ES-I3 (cell line): ENCODE data around the gene TNKS2.

Experiments used
- H3K36me3 ChIP-seq: 2 replicates; pipeline ENCODE4 v1.6.1; 2013; ENCODE audit warnings: mild to moderate bottlenecking, low read length, control low read depth, moderate library complexity; ENCODE audit not compliant: insufficient read depth
- H3K4me1 ChIP-seq: 2 replicates; pipeline ENCODE4 v1.6.1; 2013; ENCODE audit warnings: mild to moderate bottlenecking, control low read depth, low read length; ENCODE audit not compliant: insufficient read depth
- H3K9ac ChIP-seq: 2 replicates; pipeline ENCODE4 v1.6.1; 2013; ENCODE audit warnings: low read depth, mild to moderate bottlenecking, low read length, moderate library complexity
- H3K9me3 ChIP-seq: 2 replicates; pipeline ENCODE4 v1.6.1; 2013; ENCODE audit warnings: mild to moderate bottlenecking, low read length, moderate library complexity; ENCODE audit not compliant: control insufficient read depth, insufficient read depth

The TNKS2 gene

DNA sequence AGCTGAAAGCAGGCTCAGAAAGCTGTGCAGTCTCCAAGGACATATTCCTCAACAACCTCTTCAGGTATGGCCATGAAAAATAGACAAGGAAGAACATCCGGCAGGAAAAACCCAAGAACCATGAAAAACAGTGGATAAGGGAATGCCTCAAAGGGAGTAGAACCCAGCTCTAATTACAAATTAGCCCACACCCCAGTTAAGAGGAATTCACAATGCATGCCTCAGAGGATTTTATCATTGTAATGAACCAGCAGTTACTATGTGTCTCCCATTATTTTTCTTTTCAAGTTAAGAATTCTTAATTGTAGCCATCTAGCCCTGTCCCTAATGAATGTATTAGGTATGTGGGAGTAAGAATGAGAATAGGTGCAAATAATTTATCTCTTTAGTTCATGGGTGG, 19.7 kb upstream of the TNKS2 start:
- H3K9me3 ChIP-seq: no peaks in the 10 kb centered on the region
- H3K4me1 ChIP-seq: 0 out of 2 replicates have a peak, but pooled peaks cover 2% of the 10 kb centered on the region
- H3K9ac ChIP-seq: no peak overlapping the region
- no peaks in the 10 kb centered on the region for H3K36me3 ChIP-seq

DNA sequence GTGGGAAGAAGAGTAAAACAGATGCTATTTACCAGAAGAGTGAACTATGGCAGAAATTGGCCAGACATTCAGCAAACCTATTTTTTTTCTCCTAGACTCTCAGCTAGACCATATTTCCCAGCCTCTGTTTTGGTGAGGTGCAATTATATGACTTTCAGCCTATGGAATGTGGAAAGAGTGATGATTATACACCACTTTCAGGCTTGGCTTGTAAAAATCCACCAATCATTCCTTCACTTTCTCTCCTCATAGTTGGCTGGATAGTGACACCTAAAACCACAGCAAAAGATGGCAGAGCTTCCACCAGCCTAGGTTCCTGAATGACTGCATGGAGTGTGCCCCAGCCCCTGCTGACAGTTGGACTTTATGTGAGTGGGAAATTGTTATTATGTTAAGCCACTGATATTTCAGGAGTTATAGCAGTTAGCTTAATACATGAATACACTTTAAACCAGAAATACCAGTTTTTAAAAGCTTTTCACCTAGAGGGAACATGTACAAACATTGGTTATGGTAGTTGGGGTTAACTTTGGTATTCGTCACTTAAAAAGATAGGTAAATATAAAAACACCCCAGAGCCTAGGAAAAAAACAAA, 19.1 kb upstream of the TNKS2 start:
- Histone ChIP-seq H3K4me1 (0 out of 2 replicates have a peak, but pooled peaks cover 2% of the 10 kb centered on the region), H3K9ac (no peak overlapping the region), H3K36me3 (no peaks in the 10 kb centered on the region)

DNA sequence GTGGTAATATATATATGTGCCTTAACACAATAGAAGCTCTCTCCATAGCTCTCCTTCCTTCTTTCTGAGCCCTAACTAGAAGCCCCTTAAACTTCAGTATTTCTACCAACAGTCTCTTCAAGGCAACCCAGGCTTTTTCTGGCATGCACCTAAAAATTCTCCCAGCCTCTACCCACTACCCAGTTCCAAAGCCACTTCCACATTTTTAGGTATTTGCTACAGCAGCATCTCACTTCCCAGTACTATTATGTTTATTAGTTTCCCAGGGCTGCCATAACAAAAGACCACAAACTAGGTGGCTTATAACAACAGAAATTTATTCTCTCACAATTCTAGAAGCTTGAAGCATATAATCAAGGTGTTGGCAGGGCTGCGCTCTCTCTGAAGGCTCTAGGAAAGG, 15.7 kb upstream of the TNKS2 start:
- Histone ChIP-seq H3K4me1 (0 out of 2 replicates have a peak, but pooled peaks cover 2% of the 10 kb centered on the region), H3K9me3 (no peaks in the 10 kb centered on the region), H3K9ac (no peak overlapping the region), H3K36me3 (no peaks in the 10 kb centered on the region)

More for the DNA sequence above, 19.1 kb upstream of the TNKS2 start:
- no peaks in the 10 kb centered on the region for H3K9me3 ChIP-seq

DNA sequence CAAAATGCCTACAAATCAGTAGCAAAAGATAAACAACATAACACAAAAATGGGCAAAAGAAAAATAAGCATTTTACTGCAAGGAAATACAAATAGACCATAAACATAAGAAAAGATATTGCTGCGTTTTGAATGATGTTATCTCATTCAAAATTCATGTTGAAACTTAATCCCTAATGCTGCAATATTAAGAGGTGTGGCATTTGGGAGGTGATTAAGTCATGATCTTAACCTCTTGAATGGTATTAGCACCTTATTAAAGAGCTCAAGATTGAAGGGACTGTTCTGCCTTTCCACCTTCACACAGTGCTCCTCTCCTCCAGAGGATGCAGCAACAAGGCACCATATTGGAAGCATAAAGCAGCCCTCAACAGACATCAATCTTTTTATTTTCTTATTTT, 12.4 kb upstream of the TNKS2 start:
- Histone ChIP-seq H3K4me1 (peaks cover 10% of the 10 kb centered on the region), H3K36me3 (no peaks in the 10 kb centered on the region), H3K9me3 (no peaks in the 10 kb centered on the region), H3K9ac (no peak overlapping the region)

DNA sequence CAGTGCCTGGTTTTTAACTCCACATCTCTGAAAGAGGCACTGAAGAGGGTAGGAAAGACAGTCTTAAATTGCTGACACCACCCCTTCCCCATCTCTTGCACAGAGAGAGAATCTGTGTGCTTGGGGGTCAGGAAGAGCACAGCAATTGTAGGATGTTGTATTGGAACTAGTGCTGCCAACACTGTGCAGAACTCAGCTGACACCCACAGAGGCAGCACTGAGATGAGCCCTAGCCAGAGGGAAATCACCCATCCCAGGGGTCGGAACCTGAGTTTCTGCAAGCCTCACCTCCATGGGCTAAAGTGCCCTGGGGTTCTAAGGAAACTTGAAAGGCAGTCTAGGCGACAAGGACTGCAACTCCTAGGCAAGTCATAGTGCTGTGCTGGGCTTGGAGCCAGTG, 11.0 kb upstream of the TNKS2 start:
- Histone ChIP-seq H3K36me3 (no peaks in the 10 kb centered on the region), H3K9me3 (no peaks in the 10 kb centered on the region), H3K4me1 (peaks cover 10% of the 10 kb centered on the region), H3K9ac (no peak overlapping the region)

DNA sequence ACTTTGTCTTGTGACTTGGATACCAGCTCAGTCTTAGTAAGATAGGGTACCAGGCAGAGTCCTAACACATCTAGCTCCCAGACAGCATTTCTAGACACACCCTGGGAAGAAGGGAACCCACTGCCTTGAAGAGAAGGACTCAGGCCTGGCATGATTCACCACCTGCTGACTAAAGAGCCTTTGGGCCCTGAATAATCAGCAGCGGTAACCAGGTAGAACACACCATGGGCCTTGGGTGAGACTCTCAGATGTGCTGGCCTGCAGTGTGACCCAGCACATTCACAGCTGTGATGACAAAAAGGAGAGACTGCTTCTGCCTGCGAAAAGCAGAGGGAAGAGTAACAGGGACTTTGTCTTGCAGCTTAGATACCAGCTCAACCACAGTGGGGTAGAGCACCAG, 10.4 kb upstream of the TNKS2 start:
- Histone ChIP-seq H3K36me3 (no peaks in the 10 kb centered on the region), H3K9ac (no peak overlapping the region), H3K9me3 (no peaks in the 10 kb centered on the region), H3K4me1 (peaks cover 10% of the 10 kb centered on the region)

DNA sequence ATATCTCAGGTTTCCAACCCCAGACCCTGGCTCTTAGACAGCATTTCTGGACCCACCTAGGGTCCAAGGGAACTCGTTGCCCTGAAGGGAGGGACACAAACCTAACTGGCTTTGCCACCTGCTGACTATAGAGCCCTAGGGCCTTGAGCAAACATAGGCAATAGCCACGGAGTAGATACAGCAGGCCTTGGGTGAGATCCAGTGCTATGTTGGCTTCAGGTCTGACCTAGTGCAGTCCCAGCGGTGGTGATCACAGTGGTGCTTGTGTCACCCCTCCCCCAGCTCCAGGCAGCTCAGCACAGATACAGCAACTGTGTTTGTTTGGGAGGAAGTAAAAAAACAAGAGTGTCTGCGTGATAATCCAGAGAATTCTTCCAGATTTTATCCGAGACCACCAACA, 9.7 kb upstream of the TNKS2 start:
- Histone ChIP-seq H3K9ac (no peak overlapping the region), H3K9me3 (no peaks in the 10 kb centered on the region), H3K4me1 (peaks cover 8% of the 10 kb centered on the region), H3K36me3 (no peaks in the 10 kb centered on the region)

DNA sequence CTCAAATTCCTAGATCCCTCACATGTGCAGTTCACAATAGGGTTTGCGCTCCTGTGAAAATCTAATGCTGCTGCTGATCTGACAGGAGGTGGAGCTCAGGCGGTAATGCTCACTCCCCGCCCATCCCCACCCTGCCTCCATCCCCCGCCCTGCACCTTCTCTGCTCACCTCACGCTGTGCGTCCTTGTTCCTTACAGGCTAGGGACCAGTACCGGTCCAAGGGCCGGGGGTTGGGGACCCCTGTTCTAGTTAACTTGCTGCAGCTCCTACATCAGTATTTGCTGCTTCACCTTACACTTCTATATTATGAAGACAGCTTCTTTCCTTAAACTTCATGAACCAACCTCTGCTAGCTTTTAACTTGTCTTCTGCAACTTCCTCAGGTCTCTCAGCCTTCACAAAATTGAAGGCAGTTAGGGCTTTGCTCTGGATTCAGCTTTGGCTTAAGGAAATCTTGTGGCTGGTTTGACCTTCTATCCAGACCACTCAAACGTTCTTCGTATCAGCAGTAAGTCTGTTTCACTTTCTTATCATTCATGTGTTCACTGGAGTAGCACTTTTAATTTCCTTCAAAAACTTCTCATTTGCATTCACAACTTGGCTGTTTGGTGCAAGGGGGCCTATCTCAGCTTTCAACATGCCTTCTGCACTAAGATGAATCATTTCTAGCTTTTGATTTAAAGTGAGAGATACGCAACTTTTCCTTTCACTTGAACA, 1.7 kb upstream of the TNKS2 start:
- Histone ChIP-seq H3K36me3 (no peaks in the 10 kb centered on the region), H3K4me1 (peaks cover 8% of the 10 kb centered on the region), H3K9me3 (no peaks in the 10 kb centered on the region), H3K9ac (peak overlapping the region; percentile 35; the same call in 1 of the 2 replicates)

DNA sequence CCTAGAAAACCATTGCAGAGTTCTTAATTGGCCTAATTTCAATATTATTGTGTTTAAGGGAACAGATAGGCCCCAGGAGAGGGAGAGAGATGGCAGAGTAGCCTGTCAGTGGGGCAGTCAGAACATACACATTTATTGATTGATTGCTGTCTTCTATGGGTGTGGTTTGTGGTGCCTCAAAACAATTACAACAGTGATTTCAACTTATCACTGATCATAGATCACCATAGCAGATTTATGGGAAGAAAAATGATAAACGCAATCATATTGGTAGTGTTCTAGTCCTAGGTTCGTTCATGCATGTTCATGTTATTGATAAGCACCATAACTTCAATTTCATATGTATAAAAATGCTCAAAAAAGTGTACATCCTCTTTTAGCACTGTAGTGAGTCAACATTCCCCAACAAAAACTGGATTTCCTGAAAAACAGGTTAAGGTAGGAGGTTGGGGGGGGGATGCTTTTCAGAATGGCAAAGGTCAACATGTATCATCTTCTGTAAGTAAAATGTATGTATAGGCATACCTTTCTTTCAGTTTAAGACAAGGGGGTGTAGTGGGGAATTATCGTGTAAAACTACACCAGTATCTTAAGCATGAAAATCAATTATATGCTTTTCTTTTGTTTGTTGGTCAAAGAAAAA, 1.1 kb upstream of the TNKS2 start:
- peaks cover 8% of the 10 kb centered on the region for H3K4me1 ChIP-seq
- no peaks in the 10 kb centered on the region for H3K36me3 ChIP-seq
- peak overlapping the region; percentile 80 for H3K9ac ChIP-seq
- no peaks in the 10 kb centered on the region for H3K9me3 ChIP-seq

DNA sequence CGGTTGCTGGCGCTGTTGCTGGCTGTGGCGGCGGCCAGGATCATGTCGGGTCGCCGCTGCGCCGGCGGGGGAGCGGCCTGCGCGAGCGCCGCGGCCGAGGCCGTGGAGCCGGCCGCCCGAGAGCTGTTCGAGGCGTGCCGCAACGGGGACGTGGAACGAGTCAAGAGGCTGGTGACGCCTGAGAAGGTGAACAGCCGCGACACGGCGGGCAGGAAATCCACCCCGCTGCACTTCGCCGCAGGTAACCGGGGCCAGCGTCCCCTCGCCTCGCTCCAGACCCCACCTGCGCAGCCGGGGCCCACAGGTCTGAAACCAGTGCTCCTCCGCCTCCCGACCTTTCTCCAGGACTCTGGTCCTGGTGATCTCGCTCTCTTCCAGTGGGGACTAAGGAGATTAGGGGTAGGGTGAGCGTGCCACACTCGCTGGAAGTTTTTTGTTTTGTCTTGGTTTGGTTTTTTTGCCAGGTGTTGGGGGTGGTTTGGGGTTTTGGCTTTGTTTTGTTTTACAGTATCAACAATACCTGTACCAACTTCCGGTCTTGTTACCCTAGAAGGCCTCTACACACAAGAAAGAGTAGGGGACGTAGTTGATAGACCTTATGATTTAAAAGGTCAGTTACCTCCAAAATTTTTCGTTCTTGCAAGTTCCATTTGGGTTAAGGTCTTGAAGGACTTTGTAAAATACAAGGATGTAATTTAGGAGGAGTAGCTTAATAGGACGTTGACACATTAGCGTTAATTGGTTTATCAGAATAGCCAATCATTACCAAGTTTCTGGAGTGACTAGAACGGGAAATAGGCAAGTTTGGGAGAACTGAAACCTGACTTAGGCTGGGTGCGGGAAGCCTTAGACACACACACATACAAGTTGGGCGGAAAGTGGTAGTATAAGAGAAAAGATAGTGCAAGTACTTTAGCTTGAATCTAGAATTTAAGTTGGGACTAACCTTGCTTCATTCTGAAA, 704 bp downstream of the TNKS2 start:
- Histone ChIP-seq H3K4me1 (peaks cover 8% of the 10 kb centered on the region), H3K36me3 (no peaks in the 10 kb centered on the region), H3K9ac (peak overlapping the region; percentile 80), H3K9me3 (no peaks in the 10 kb centered on the region)

DNA sequence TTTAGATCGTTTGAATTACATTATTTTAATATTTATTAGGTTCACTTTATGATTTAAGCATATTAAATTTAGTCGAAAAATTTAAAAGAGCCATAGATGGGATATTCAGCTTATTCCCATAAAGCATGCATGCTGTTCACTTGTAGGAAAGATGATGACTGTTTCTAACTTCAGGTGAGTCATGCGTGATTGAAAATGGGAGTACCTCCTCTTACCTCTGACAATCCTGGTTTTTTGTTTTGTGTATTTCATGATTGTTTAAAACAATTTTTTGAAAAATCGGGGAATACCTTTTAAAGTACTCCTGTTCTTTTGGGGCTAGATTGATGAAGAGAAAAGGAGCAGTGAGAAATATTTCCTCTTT, 1.4 kb downstream of the TNKS2 start:
- H3K36me3 ChIP-seq: no peaks in the 10 kb centered on the region
- peaks cover 8% of the 10 kb centered on the region for H3K4me1 ChIP-seq
- peak overlapping the region; percentile 80 for H3K9ac ChIP-seq
- no peaks in the 10 kb centered on the region for H3K9me3 ChIP-seq

DNA sequence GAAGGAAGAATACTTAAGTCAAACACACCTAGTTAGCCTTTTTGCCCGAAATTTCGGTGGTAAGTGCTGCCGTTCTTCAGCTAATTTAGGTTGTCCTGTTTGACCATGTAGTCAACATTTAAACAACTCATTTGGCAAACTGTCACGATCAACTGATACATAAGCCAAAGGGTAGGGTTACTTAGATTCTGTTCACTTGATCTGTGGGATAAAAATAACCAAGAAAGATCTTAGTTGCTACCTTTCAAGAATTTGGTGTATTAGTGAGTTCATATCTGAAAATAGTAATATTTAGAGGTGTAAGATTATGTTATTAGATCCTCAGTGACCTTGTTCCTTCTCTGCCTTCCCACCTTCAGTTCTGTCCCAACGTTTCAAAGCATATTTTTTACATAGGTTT, 2.0 kb downstream of the TNKS2 start:
- Histone ChIP-seq H3K4me1 (peaks cover 8% of the 10 kb centered on the region), H3K9ac (peak overlapping the region; percentile 80), H3K9me3 (no peaks in the 10 kb centered on the region), H3K36me3 (no peaks in the 10 kb centered on the region)

DNA sequence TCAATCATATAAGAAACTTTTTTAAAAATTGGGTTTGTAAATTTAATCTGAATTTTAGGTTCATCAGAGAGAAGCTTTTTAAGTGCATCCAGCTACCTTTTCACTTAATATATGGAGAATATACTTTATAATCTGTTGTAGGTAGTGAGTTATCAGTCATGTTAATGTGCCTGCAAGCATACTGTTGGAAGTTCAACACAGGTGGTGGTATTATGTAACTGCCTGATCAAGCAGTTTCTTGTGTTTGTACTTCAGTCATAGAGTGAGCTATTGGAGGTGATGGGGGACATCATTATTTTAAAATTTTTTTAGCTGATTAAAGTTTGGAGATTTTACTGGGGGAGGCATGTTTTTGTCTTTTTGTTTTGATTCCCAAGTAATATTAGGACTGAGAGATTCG, 2.5 kb downstream of the TNKS2 start:
- H3K9ac ChIP-seq: no peak overlapping the region
- peaks cover 8% of the 10 kb centered on the region for H3K4me1 ChIP-seq
- H3K9me3 ChIP-seq: no peaks in the 10 kb centered on the region
- no peaks in the 10 kb centered on the region for H3K36me3 ChIP-seq

DNA sequence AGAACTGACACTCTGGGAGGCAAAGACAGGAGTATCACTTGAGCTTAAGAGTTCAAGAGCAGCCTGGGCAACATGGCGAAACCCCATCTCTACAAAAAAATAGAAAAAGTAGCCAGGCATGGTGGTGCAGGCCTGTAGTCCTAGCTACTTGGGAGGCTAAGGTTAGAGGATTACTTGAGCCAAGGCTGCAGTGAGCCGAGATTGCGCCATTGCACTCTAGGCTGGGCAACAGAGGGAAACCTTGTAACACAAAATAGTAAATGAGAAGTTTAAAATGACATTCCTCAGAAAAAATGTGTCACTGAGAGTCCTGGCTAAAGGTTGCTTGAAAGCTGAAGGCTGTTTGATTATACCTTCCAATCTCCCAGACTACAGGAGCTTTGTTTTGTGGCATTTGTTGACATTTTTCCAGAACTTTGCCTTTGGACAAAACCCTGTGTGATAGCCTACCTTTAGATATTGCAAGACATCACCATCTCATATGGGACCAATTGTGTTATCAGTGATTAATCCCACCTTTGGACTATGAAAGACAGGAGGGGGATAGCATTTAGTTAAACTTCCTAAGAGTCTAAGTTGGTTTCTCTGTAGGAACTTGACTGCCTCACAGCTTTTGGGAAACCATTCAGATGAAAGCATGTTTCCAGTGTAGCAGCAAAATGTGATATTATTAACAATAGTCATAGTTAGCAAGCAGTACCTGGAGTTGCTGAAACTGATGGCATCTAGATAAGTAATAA, 5.3 kb downstream of the TNKS2 start:
- no peaks in the 10 kb centered on the region for H3K36me3 ChIP-seq
- H3K9ac ChIP-seq: no peak overlapping the region
- H3K9me3 ChIP-seq: no peaks in the 10 kb centered on the region
- no peaks in the 10 kb centered on the region for H3K4me1 ChIP-seq
